K562 (cell line): Measurements from ENCODE around the gene USP15. TPM values are rescaled to one million over a fixed set of nuclear protein-coding genes. Genes with fewer than 3 reads are reported as not detected.

Source experiments
- AFF4 ChIP-seq: sonication (generic); formaldehyde crosslinking; IDR thresholded peaks from 2 replicates; pipeline ENCODE4 v1.8.0; 2023; ENCODE audit warnings: mild to moderate bottlenecking, missing genetic modification reagents
- ARID3A ChIP-seq: IDR thresholded peaks from 2 replicates; pipeline ENCODE4 v1.6.1; 2012; ENCODE audit warnings: low read depth, low read length, improper control_type of control experiment, borderline replicate concordance
- CAMTA2 ChIP-seq: fragments of 250-450 bp; sonication (Bioruptor Pico); conservative IDR thresholded peaks from 2 replicates; pipeline ENCODE4 v1.5.1; 2022
- DIDO1 ChIP-seq: fragments of 450-650 bp; IDR thresholded peaks from 2 replicates; pipeline ENCODE4 v1.6.1; 2016; ENCODE audit warnings: low read depth, missing biosample characterization, missing genetic modification characterization
- E4F1 ChIP-seq: fragments of 250-450 bp; sonication (Bioruptor Pico); IDR thresholded peaks from 2 replicates; pipeline ENCODE4 v1.5.0; 2021; ENCODE audit warnings: mild to moderate bottlenecking, borderline replicate concordance
- EP400 ChIP-seq: fragments of 450-650 bp; IDR thresholded peaks from 2 replicates; pipeline ENCODE4 v1.6.1; 2017; ENCODE audit warnings: antibody characterized with exemption, mild to moderate bottlenecking, moderate library complexity
- JUND ChIP-seq, 2 experiments: IDR thresholded peaks; 2 replicates in 1 of 2; 3 replicates in 1 of 2; pipeline ENCODE4 v1.6.1; 2011; ENCODE audit warnings: borderline replicate concordance in 2 of 2, low read depth in 2 of 2, low read length in 2 of 2, improper control_type of control experiment in 1 of 2, missing biosample characterization in 1 of 2, missing genetic modification characterization in 1 of 2, missing genetic modification reagents in 1 of 2
- KLF16 ChIP-seq: IDR thresholded peaks from 2 replicates; pipeline ENCODE4 v1.6.1; 2016; ENCODE audit warnings: antibody characterized with exemption
- MITF ChIP-seq: IDR thresholded peaks from 2 replicates; pipeline ENCODE4 v1.6.1; 2014; ENCODE audit warnings: antibody characterized with exemption
- MTA1 ChIP-seq: fragments of 450-650 bp; IDR thresholded peaks from 2 replicates; pipeline ENCODE4 v1.6.1; 2017; ENCODE audit warnings: borderline replicate concordance
- MTA2 ChIP-seq: fragments of 450-650 bp; IDR thresholded peaks from 2 replicates; pipeline ENCODE4 v1.6.1; 2016; ENCODE audit warnings: low read depth
- NFYB ChIP-seq: IDR thresholded peaks from 2 replicates; pipeline ENCODE4 v1.6.1; 2011; ENCODE audit warnings: mild to moderate bottlenecking, moderate library complexity; ENCODE audit not compliant: insufficient read length; ENCODE audit errors: extremely low read depth
- TAL1 ChIP-seq: fragments of 450-650 bp; IDR thresholded peaks from 2 replicates; pipeline ENCODE4 v1.6.1; 2016; ENCODE audit warnings: mild to moderate bottlenecking
- ZEB2 ChIP-seq: fragments of 450-650 bp; IDR thresholded peaks from 2 replicates; pipeline ENCODE4 v1.6.1; 2016
- ZNF134 ChIP-seq: fragments of 250-450 bp; sonication (Bioruptor Pico); conservative IDR thresholded peaks from 2 replicates; pipeline ENCODE4 v1.4.0; 2020
- ZNF282 ChIP-seq: sonication (generic); formaldehyde crosslinking; IDR thresholded peaks from 2 replicates; pipeline ENCODE4 v1.8.1; 2023; ENCODE audit warnings: missing genetic modification reagents
- ZNF707 ChIP-seq: fragments of 250-450 bp; sonication (Bioruptor Pico); conservative IDR thresholded peaks from 2 replicates; pipeline ENCODE4 v1.8.0; 2022; ENCODE audit warnings: inconsistent platforms, mild to moderate bottlenecking, moderate library complexity
- polyA plus RNA-seq, 8 experiments: library from polyadenylated mRNA; depleted of rRNA in 4 of 8; stranded (reverse) in 5 of 8; unstranded in 3 of 8; fragments of >200 nt; fragmentation: Nextera tagmentation in 2 of 8; fragmentation: Illumina TruSeq in 1 of 8; extraction: Ambion mirVana in 2 of 8; extraction: Trizol in 1 of 8; gene quantifications; 2 replicates each; pipeline versions ENCODE4 v1.2.1 to v1.2.3, GENCODE V29; 2011 to 2014; ENCODE audit warnings: inconsistent platforms in 1 of 8, missing spikeins in 1 of 8
- total RNA-seq, 7 experiments: library from RNA; depleted of rRNA in 6 of 7; stranded (reverse); fragments of >200 nt in 6 of 7; fragmentation: Illumina TruSeq in 2 of 7; extraction: Trizol in 2 of 7; gene quantifications; 2 replicates each; pipeline versions ENCODE4 v1.2.1 to v1.2.3, GENCODE V29; 2011 to 2021; ENCODE audit warnings: low replicate concordance in 1 of 7
- TF ChIP-seq, protein P1 (sequence below): fragments of 450-650 bp; IDR thresholded peaks from 2 replicates; pipeline ENCODE4 v1.6.1; 2016

The USP15 gene
- total and polyA plus RNA-seq, 9 of the 15 experiments (the other 6 are each of a cell fraction or from before 2014, with no cell fraction given), result 140 to 272 (median 182) TPM

- TF ChIP-seq KLF16, result no peak
- peak; percentile 45; the same call in 1 of the 2 replicates for TF ChIP-seq JUND (IDR thresholded peaks at IDR 0.05; ENCODE audit: borderline replicate concordance, low read depth, low read length)
- no peak for TF ChIP-seq JUND (tag; IDR thresholded peaks at IDR 0.05; ENCODE audit: borderline replicate concordance, low read depth, low read length)
- TF ChIP-seq E4F1 (CRISPR knock-in tag), result no peak
- peak; percentile 25; the same call in 1 of the 2 replicates for TF ChIP-seq EP400
- TF ChIP-seq, protein P1, sequence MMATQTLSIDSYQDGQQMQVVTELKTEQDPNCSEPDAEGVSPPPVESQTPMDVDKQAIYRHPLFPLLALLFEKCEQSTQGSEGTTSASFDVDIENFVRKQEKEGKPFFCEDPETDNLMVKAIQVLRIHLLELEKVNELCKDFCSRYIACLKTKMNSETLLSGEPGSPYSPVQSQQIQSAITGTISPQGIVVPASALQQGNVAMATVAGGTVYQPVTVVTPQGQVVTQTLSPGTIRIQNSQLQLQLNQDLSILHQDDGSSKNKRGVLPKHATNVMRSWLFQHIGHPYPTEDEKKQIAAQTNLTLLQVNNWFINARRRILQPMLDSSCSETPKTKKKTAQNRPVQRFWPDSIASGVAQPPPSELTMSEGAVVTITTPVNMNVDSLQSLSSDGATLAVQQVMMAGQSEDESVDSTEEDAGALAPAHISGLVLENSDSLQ, result no peak
- TF ChIP-seq CAMTA2, result no peak
- TF ChIP-seq MITF, result no peak
- 0 out of 2 replicates have a peak, but pooled peaks have one; percentile 29 for TF ChIP-seq MTA2
- TF ChIP-seq ZNF707 (CRISPR knock-in tag), result no peak
- no peak for TF ChIP-seq NFYB
- no peak for TF ChIP-seq ZNF134 (CRISPR knock-in tag)
- no peak for TF ChIP-seq TAL1
- TF ChIP-seq ZNF282 (CRISPR knock-in tag), result no peak
- no peak for TF ChIP-seq AFF4 (CRISPR knock-in tag)
- TF ChIP-seq DIDO1 (tag), result no peak
- TF ChIP-seq MTA1, result no peak
- no peak for TF ChIP-seq ZEB2
- peak; percentile 61; the same call in 1 of the 2 replicates for TF ChIP-seq ARID3A
Measured at GRCh38 chr12:62256408-62257096, 3.7 kb upstream of the USP15 start (continued).
